Activated CD4-positive, alpha-beta T cell treated with anti-CD3 and anti-CD28 coated beads, Interleukin-2, amount 50 U/mL, for 16 hours (primary cell): ENCODE data around the gene HTT.
"Not testable (repeated sequence)": the region's sequence is repeated elsewhere in the genome, so short reads cannot be mapped to it uniquely, and the experiment has no call there.

Source experiments
- DNase-seq: peaks from one replicate; pipeline ENCODE4 v3.0.0-alpha.2; 2020

The HTT gene

DNA sequence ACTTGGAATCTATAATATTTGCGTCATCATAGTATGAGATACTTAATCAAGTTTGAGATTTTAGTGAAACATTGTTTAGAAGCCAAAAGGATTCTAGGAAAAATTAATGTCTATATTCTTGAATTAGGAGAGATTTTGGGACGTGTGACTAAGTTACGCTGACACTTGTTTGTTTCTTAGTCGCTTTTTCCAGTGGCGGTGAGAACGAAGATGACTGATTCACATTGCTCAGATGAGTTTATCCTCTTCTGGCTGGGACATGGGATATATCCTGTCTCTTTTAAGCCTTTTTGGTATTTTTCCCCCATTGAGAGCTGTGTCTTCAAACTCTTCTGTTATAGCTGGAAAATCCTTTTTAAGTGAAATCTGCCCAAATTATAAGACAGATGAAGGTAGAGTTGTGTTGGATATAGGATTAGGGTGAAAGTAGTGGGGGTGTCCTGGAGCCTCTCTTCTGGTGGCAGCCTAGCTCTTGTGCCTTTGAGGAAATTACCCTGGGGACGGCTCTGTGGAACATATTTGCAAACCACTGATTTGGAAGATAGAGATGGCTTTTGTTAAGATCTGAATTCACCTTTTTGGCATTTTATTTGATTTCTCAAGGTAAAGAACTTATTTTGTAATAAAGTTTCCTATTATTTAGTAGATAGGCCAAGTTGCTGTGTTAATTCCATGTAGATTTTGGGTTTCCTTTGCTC, 49.7 kb downstream of the HTT start:
- DNase-seq, result no peak

DNA sequence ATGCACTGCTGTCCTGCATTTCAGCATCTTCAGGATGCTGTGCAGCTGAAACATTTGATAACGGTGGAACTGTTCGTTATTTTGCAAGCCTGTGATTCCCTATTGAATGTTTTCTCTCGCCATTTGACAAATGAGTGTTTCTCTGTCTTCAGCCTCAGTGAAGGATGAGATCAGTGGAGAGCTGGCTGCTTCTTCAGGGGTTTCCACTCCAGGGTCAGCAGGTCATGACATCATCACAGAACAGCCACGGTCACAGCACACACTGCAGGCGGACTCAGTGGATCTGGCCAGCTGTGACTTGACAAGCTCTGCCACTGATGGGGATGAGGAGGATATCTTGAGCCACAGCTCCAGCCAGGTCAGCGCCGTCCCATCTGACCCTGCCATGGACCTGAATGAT, 52.6 kb downstream of the HTT start:
- DNase-seq, result no peak

DNA sequence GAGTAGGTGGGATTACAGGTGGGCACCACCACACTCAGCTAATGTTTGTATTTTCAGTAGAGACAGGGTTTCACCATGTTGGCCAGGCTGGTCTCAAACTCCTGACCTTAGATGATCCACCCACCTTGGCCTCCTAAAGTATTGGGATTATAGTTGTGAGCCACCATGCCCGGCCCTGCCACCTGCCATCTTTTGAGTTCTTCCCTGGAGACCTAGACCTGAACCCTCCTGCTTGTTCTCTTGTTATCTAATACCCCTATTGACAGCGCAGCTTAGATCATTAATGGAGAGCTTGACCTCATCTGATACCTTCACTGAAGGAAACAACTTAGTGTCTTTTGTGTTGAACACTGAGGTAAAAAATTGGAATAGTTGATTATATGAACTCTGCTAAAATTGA, 53.6 kb downstream of the HTT start:
- DNase-seq, result no peak

DNA sequence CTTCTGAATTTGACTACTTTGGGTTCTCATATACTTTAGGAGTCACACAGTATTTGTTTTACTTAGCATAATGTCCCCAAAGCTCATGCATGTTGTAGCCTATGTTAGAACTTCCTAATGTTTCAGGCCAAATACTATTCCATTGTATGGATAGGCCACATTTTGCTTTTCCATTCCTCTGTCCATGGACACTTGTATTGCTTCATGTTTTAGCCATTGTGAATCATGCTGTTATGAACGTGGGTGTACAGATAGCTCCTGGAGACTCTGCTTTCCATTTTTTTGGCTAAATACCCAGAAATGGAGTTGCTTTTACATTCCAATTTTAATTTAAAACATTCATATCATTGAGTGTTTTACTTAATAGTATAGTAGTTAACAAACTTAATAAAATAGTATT, 54.5 kb downstream of the HTT start:
- DNase-seq, result no peak

DNA sequence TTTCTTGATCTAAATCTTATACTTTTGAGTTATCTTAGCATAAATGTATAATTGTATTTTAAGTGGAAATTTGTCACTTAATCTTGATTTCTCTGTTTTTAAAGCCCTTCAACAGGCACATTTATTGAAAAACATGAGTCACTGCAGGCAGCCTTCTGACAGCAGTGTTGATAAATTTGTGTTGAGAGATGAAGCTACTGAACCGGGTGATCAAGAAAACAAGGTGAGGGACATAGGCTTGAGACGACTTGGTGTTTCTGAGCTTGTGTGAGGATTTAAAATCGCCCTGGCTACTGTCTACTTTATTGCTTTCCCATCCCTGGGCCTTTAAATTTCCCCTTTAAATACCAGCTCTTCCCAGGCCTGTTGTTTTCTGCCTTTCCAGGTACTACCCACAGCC, 55.7 kb downstream of the HTT start:
- no peak for DNase-seq

DNA sequence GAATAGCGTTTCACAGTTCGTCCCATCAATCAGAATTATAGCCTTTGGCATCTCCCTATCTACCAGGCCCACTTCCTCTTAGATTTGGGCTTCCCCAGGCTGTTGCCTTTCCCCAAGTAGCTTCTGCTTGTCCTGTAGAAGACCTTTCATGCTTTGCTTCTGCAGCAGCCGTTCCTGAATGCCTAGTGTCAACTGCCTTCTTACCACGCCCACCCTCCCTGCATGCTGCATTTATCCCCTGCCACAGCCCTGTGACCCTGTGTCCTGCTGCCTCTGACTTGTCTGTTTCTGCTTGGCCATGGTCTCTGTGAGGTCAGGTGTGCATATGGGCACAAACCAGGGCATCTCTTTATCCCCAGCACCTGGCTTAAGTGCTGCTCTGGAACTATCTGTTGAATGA, 56.3 kb downstream of the HTT start:
- DNase-seq, result no peak

DNA sequence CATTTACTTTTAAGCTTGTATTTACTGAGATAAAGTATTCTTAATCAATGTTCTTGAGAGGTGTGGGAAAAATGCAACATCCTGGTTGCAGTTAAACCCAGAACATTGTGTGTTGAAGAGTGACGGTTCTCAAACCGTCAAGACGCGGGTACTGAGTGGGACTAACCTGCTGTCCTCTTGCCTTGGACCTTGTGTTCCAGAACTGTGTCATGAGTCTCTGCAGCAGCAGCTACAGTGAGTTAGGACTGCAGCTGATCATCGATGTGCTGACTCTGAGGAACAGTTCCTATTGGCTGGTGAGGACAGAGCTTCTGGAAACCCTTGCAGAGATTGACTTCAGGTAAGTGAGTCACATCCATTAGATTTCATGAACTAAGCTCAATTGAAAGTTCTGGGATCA, 59.7 kb downstream of the HTT start:
- DNase-seq, result no peak

DNA sequence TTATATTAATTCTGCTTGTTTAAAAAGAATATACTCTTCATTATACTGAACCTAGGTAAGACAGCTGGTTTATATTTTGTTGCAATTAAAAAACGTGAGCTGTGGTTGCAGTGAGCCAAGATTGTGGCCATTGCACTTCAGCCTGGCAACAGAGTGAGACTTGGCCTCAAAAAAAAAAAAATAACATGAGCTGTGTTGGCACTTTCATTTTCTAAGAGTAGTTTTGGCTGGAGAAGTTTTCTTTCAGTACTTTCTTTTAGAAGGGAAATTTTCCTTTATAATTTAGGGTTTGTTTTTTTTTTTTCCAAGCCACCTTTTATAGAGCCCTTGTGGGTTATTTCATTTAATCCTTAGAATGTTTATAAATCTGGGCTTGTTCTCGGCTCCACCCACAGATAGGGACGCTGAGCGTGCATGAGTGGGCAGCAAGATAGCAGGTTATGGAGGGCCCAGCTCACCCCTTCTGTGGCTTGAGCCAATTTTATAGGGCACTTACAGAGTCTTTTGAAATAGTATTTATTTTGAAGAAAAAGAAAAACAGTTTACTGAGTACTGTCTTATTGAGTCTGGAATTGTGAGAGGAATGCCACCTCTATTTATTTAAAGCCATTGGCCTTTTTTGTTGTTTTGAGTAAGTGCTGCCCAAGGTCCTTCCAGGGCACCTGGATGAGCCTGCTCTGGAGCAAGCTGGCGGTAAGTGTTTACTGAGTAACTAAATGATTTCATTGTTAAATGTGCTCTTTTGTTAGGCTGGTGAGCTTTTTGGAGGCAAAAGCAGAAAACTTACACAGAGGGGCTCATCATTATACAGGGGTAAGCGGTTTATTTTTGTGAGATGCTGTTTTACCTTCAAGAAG, 60.9 kb downstream of the HTT start:
- DNase-seq, result no peak

DNA sequence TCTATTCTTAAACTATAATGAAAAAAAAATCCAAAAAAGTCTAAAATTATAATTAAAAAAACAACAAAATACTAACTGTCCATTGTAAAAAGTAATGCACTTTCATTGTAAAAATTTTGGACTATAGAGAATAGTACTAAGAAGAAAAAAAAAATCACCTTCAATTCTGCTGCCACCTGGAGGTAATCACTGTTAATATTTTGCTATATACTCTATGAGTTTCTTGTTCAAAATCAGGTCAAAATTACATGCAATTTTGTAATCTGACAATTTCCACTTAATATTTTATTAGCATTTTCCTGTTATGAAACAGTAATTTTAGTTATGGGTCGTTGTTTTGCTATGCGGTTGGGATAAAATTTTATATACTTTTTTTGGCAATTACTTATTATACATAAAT, 62.0 kb downstream of the HTT start:
- DNase-seq, result no peak

DNA sequence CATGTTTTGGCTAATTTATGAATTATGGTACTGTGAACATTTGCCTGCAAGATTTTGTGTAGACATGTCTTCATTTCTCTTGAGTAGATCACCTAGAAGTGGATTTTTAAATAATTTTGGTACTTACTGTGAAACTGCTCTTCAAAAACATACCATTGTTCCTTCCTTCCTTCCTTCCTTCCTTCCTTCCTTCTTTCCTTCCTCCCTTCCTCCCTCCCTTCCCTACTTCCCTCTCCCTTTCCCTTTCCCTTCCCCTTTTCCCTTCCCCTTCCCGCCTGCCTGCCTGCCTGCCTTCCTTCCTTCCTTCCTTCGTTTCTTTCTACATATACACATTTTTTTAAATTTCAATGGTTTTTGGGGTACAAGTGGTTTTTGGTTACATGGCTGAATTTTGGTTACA, 63.4 kb downstream of the HTT start:
- DNase-seq, result no peak

DNA sequence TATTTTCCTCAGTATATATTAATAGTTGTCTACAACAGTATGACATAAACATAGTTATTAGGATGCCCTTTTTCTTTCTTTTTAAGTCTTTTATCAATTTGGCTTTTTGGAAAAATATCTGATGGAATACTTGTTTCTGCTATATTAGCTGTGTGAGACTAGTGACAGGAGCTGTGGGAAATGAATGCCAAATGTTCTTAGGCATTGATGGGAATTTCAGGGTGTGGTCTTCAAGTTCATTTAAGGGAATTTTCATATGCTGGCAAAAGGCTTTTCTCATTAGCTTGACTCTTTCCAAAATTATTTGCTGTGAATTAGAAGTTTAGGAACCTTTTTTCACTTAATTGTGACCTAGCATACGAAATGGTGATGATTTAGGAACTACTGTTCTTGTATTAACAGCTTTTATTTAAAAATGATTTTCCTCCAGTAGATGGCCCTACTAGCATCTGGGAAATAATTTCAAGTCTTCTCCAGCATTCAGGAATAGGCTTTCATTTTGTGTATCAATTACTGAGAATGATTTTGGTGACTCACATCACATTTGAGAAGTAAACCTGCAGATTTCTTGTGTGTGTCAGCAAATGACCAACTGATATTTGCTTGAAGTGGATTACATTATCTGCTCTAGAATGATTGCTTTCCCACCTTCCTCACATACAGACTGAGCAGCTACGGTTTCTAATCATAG, 70.9 kb downstream of the HTT start:
- DNase-seq, result no peak

DNA sequence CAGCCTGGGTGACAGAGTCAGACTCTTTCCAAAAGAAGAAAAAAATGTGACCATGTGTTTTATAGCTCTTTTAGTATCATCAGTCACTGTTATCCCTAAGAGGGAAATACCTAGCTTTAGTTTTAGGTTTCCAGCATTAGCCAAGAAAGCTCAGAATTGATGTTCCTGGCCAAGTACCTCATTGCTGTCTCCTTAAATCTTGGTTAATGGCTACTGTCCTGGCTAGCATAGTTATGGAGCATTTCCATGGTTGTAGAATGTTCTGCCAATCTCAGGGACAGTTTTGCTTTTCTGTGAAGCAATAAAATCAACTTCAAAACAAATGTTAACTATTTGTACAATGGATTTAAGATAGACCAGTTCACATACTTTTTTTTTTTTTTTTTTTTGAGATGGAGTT, 74.4 kb downstream of the HTT start:
- no peak for DNase-seq

DNA sequence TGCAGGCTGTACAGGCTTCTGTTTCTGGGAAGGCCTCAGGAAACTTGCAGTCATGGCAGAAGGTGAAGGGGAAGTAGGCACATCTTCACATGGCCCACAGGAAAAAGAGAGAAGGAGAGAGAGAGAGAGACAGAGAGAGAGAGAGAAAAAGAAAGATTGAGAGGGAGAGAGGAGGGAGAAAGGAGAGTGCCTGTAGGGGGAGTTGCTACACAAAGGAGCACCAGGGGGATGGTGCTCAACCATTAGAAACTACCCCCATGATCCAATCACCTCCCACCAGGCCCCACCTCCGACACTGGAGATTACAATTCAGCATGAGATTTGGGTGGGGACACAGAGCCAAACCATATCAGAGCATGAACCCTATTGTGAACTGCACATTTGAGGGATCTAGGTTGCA, 76.8 kb downstream of the HTT start:
- DNase-seq, result not testable (repeated sequence)

DNA sequence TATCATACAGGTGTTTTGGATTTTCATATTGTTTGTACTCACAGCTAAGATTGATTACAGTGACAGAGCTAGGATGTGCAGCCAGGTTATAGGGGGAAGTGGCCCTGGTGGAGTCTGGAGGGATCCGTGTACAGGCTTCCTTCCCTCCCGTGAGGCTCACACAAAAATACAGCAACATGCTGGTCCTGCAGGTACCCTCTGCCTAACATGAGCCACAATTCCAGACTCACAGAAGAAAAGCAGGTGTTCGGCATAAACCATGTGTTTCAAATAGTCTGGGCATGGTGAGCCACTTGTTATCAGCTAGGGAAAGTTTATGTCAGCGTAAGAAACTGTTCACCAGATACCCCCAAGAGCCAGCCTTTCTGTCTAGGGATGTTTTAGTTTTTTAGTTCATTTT, 82.9 kb downstream of the HTT start:
- no peak for DNase-seq

DNA sequence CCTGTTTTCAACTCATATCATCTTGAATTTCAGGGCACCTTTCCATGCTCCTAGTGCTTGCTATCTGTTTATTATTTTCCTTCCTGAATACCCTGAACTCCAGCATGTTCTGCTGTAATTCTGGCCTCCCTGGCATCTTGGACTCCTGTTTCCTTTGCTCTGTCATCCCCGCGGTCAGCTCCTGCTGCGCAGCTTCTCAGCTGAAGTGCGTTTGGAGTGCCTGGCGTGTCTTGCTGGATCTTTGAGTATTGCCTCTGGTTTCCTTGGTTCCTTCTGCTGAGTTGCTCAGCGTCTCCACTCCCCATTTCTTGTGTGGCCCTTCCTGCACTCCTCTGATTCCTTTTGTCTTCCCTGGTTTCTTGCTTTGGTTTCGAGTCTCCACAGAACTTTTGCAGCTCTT, 84.4 kb downstream of the HTT start:
- no peak for DNase-seq

DNA sequence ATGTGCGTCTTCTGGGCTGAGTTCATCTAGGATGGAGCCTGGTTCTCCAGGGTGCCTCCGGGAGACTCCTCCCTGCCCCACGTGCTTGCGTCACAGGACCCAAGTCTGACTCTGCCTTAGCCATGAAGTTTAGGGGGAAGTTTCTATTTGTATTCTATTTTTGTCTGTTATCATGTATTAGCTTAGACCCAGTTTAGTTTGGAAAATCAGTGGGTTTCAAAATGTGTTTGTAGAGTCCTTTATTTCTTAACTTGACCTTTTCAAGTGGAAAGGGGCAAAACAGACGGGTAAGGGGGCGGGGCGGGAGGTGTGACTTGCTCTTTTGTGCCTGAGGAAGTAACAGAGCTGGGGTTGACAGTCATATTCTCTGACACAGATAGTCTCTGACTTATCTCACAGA, 86.0 kb downstream of the HTT start:
- no peak for DNase-seq

DNA sequence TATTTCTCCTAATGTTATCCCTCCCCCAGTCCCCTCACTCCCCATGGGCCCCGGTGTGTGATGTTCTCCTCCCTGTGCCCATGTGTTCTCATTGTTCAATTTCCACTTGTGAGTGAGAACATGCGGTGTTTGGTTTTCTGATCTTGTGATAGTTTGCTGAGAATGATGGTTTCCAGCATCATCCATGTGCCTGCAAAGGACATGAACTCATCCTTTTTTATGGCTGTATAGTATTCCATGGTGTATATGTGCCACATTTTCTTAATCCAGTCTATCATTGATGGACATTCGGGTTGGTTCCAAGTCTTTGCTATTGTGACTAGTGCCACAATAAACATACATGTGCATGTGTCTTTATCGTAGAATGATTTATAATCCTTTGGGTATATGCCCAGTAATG, 86.6 kb downstream of the HTT start:
- not testable (repeated sequence) for DNase-seq

DNA sequence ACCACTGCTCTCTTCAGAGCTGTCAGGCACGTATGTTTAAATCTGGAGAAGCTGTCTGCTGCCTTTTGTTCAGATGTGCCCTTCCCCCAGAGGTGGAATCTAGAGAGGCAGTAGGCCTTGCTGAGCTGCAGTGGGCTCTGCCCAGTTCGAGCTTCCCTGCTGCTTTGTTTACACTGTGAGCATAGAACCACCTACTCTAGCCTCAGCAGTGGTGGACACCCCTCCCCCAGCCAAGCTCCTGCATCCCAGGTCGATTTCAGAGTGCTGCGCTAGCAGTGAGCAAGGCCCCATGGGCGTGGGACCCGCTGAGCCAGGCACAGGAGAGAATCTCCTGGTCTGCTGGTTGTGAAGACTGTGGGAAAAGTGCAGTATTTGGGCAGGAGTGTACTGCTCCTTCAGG, 92.0 kb downstream of the HTT start:
- DNase-seq, result not testable (repeated sequence)

DNA sequence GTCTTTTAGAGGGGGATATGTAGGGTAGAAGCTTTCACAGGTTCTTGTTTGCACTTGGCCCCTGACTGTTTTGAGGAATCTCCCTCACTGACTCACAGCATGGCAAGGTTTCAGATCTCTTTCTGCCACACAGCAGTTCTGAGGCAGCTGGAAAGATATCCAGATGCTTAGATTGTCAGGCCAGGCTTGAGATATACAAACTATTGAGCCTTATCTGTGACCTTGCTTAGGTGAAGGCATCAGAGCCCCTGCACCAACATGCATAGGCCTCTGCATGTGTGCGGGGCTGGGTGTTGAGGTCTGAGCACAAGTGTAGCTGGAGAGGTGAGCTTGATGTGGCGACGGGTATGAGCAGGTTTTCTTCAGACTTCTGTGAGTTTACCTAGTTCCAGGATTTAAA, 93.5 kb downstream of the HTT start:
- no peak for DNase-seq

DNA sequence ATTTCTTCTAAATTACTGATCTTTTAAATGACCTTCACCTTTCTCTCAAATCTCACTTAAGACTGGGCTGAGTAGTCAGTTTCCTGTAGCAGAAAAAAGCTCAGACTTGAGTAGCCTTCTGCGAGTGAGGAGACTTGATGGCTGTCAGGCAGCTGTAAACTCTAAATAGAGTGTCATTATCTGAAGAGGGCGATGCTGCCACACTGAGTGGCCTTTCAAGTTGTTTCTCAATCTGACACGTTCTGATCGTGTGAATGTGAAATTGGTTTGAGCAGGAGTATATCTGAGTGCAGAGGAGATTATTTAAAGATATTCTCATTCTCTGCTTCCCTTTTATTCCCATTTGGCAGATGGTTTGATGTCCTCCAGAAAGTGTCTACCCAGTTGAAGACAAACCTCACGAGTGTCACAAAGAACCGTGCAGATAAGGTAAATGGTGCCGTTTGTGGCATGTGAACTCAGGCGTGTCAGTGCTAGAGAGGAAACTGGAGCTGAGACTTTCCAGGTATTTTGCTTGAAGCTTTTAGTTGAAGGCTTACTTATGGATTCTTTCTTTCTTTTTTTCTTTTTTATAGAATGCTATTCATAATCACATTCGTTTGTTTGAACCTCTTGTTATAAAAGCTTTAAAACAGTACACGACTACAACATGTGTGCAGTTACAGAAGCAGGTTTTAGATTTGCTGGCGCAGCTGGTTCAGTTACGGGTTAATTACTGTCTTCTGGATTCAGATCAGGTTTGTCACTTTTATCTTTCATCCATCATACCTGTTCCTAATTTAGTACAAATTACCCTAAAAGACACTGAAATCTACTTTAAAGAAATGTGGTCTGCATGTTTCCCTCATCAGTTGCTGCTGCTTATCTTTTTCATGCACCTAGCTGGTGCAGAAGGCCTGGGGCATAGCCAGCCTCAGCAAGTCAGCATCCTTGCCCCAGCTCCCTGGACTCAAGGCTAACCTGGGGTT, 100.2 kb downstream of the HTT start:
- no peak for DNase-seq

DNA sequence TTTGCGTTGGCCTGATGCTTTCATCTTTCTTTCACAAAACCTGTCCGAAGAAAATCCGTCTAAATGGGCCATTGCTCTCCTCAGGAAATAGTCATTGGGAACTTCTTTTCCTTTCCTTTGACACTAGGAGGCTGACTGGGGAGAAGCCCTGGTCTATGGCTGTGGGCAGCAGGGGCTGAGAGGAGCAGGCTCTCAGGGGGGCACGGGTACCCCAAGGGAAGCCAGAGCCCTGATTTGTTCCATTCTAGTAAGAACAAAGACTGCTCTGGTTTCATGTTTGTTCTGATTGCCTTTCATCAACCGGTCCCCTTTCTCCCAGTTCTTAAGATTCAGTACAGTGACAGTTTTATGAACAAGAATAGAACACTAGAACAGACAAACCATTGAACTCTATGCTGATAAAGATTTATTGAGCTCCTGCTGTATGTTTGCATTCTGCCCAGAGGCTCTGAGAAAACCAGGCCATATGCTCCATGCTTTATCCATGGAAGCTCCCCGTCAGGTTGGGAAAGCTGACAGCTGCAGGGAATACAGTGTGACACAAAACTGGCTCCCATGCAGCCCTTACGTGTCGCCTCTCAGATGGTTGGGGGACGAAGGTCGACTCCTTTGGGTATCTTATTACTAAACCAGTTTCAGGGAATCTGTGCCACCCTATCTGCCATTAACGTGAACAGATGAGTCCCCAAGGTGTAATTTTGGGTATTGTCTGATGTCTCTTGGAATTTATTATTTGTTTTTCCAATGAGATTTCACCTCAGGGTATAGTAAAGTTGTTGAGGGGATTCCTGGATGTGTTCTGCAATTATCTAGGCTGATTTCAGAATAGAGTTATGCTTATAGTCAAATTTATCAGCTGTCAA, 102.1 kb downstream of the HTT start:
- no peak for DNase-seq

DNA sequence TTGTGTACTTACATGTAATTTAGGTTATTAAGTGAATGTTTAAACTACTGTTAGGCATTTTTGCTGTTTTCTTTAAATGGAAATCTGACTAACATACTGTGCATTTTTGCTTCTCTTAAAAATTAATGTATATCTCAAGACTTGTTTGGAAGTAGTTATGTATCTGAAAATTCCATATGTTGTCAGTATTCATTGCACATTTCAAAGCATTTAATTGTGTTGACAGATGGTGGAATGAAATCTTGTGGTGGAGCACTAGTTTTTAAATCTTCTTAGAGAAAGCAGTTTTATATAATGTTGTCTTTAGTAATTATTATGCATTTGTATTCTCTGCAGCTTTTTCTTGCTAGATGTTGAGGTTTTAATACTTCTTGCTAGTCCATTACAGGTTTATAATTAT, 102.9 kb downstream of the HTT start:
- DNase-seq, result no peak
